Activated naive CD8-positive, alpha-beta T cell treated with anti-CD3 and anti-CD28 coated beads for 36 hours (primary cell): Measurements from ENCODE around the gene MCFD2. TPM values are rescaled to one million over a fixed set of nuclear protein-coding genes. Genes with fewer than 3 reads are reported as not detected.
A peak's percentile ranks its signal among the peaks of the same experiment; 100 is the strongest.

Experiments used
- DNase-seq: peaks from one replicate; pipeline ENCODE4 v3.0.0; 2021
- H3K27ac Mint-ChIP-seq: one replicate; pipeline ENCODE4 v1.8.0; 2022; ENCODE audit warnings: mild to moderate bottlenecking, moderate library complexity, mixed read lengths
- H3K27me3 Mint-ChIP-seq: one replicate; pipeline ENCODE4 v1.8.0; 2022; ENCODE audit warnings: mild to moderate bottlenecking, mixed read lengths
- H3K36me3 Mint-ChIP-seq: one replicate; pipeline ENCODE4 v1.8.0; 2021; ENCODE audit warnings: mild to moderate bottlenecking, mixed read lengths
- H3K4me1 Mint-ChIP-seq: one replicate; pipeline ENCODE4 v1.8.0; 2021; ENCODE audit warnings: mixed read lengths
- H3K4me3 Mint-ChIP-seq: one replicate; pipeline ENCODE4 v1.8.0; 2022; ENCODE audit warnings: mild to moderate bottlenecking, moderate library complexity, mixed read lengths
- H3K9me3 Mint-ChIP-seq: one replicate; pipeline ENCODE4 v1.8.0; 2022; ENCODE audit warnings: mixed read lengths
- total RNA-seq, 2 experiments: library from RNA; stranded (reverse); gene quantifications; one replicate each; pipeline ENCODE4 v1.2.3, GENCODE V29; 2021

MCFD2 gene
- total RNA-seq, 2 experiments from 2014 or later, result 41.2 to 42.3 TPM

- DNase-seq, result no peak
- H3K36me3 Mint-ChIP-seq, result peaks cover 1% of the 10 kb centered on the region
- H3K9me3 Mint-ChIP-seq, result no peaks in the 10 kb centered on the region
- H3K27ac Mint-ChIP-seq, result no peak overlapping the region
- H3K4me1 Mint-ChIP-seq, result peaks cover 4% of the 10 kb centered on the region
- no peak overlapping the region for H3K4me3 Mint-ChIP-seq
- no peaks in the 10 kb centered on the region for H3K27me3 Mint-ChIP-seq
These were observed 16.6 kb downstream of the MCFD2 start for GRCh38 chr2:46899053-46899452.

GRCh38 chr2:46898024-46898423 lies 17.6 kb downstream of the MCFD2 start:
- H3K27me3 Mint-ChIP-seq, result no peaks in the 10 kb centered on the region
- no peaks in the 10 kb centered on the region for H3K9me3 Mint-ChIP-seq
- H3K27ac Mint-ChIP-seq, result no peak overlapping the region

GRCh38 chr2:46893269-46893939 lies 22.2 kb downstream of the MCFD2 start:
- H3K4me1 Mint-ChIP-seq, result peaks cover 1% of the 10 kb centered on the region
- DNase-seq, result no peak
- H3K4me3 Mint-ChIP-seq, result no peak overlapping the region
- H3K36me3 Mint-ChIP-seq, result no peaks in the 10 kb centered on the region
- H3K9me3 Mint-ChIP-seq, result no peaks in the 10 kb centered on the region
- H3K27me3 Mint-ChIP-seq, result peaks cover 4% of the 10 kb centered on the region
- no peak overlapping the region for H3K27ac Mint-ChIP-seq

More at GRCh38 chr2:46898024-46898423, 17.6 kb downstream of the MCFD2 start:
- no peak overlapping the region for H3K4me3 Mint-ChIP-seq
- H3K36me3 Mint-ChIP-seq, result no peaks in the 10 kb centered on the region
- DNase-seq, result no peak
- H3K4me1 Mint-ChIP-seq, result peaks cover 4% of the 10 kb centered on the region

GRCh38 chr2:46891956-46892553 lies 23.6 kb downstream of the MCFD2 start:
- DNase-seq, result no peak
- Mint-ChIP-seq H3K27ac (no peak overlapping the region), H3K4me3 (no peak overlapping the region), H3K9me3 (no peaks in the 10 kb centered on the region), H3K4me1 (peaks cover 2% of the 10 kb centered on the region), H3K36me3 (no peaks in the 10 kb centered on the region), H3K27me3 (peaks cover 4% of the 10 kb centered on the region)

DNA sequence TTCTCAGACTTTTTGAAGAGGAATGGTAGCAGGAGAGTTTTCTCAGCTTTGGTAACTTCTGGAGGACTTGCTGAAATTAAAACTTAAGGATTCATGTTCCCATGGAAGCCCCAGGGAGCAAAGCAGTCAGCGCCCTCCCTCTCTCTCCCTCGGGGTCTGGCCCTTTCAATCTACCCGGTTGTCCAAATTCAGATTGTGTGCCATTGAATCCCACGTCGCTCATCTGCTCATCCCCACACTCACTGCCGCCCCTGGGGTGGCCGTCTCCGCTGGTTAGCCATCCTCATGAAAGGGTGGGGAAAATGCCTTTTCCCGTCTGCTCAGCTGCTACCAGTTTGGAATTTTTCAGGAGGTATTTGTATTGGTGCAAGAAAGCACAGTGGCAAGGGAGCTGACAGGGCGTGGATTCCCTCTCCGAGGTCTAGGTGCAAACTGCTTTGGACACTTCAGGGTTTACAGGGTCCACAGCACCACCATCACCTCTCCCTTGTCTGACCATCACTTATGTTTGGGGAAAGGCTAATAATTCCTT lies 27.1 kb downstream of the MCFD2 start:
- Mint-ChIP-seq H3K4me3 (no peak overlapping the region), H3K27me3 (peaks cover 4% of the 10 kb centered on the region), H3K36me3 (no peaks in the 10 kb centered on the region), H3K4me1 (peaks cover 13% of the 10 kb centered on the region), H3K27ac (no peak overlapping the region), H3K9me3 (no peaks in the 10 kb centered on the region)
- no peak for DNase-seq

DNA sequence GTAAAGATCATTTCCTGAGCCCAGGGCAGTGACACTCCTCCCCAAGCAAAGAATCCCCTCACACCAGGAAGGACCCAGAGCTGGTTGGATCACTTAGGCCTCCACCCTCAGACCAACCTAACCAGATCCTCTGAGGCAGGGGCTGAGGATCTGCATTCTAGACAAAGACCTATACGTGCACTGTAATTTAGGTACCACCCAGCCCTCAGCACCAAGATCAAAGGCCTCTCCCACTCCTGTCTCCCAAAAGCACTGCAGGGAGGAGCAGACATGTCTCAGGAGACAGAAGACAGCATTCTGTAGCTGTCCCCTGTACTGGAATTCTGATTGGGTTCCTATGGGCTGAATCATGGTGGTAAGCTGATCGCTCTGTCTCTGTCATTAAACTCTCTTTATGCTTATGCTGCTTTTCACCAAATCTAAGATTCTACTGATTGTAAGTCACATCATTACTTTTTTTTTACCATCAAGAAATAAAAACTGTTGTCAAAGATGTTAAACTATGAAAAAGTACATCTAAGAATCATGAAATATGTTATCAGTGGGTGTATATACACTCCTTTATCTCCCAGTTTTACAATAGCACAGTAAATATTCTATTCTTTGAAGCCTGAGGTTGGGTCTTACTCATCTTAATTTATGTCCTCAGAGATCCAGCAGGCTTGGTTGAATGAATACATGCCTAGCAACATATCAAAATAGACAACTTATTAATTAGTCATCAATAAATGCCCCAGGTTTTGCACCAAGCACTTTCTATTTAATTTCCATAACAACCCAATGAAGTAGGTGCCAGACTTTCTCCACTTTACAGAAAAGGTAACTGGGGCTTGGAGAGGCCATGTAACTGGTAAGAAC lies 28.3 kb downstream of the MCFD2 start:
- Mint-ChIP-seq H3K27ac (peak overlapping the region; percentile 61), H3K9me3 (no peaks in the 10 kb centered on the region), H3K27me3 (peaks cover 4% of the 10 kb centered on the region), H3K36me3 (no peaks in the 10 kb centered on the region), H3K4me3 (no peak overlapping the region), H3K4me1 (peaks cover 13% of the 10 kb centered on the region)
- no peak for DNase-seq

DNA sequence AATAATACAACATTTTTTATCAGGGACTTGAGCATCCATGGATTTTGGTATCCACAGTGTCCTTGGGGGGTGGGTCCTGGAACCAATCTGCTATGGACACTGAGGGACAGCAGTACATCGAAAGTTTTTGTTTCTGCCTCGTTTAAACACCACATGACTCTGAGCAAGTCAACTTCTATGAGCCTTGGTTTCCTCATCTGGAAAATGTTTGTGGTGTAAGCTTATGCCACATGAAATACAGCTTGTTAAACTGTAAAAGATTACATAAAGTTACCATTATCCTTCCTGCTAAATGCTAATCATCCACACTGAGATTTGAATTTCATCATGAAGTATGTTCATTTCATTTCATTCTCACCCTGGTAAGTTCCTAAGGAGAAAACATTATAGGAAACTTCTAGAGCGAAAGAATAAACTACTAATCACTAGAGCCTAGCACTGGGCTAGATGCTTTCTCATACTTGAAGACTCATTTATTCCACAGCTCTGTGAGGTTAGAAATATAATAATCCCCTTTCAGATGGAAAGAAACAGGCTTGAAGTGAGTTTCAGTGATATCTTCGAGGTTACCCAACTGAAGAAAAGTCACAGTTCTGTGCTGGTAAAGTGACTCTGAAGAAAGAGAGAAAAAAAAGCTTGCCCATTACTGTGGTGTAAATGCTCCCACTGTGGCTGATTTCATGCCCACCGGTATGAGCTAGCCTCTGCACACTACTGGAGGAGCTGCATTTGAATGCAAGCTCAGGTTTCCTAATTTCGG lies 29.2 kb downstream of the MCFD2 start:
- peak; percentile 10 for DNase-seq
- peak overlapping the region; percentile 73 for H3K27ac Mint-ChIP-seq
- H3K27me3 Mint-ChIP-seq, result peaks cover 4% of the 10 kb centered on the region
- no peaks in the 10 kb centered on the region for H3K36me3 Mint-ChIP-seq
- peaks cover 13% of the 10 kb centered on the region for H3K4me1 Mint-ChIP-seq
- H3K9me3 Mint-ChIP-seq, result no peaks in the 10 kb centered on the region
- H3K4me3 Mint-ChIP-seq, result no peak overlapping the region

DNA sequence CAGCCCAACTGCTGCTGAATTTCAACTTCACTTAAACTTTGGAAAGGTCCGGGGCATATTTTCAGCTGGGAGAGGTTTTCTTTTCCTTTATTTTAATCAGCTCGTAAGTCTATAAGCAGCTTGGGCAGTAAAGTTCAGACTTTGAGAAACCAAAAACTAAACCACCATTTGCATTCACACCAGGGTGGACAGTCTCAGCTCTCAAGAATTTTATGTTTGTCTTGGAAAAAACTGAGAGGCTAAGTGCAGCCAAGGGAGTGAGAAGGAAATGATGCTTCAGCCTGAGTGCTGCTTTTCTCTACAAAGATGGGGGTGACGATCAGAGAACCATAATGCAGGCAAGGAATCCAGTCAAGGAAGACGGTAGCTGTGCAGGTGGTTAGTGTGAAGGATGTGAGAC lies 30.2 kb downstream of the MCFD2 start:
- H3K4me1 Mint-ChIP-seq, result peaks cover 13% of the 10 kb centered on the region
- H3K4me3 Mint-ChIP-seq, result no peak overlapping the region
- no peak overlapping the region for H3K27ac Mint-ChIP-seq
- H3K36me3 Mint-ChIP-seq, result no peaks in the 10 kb centered on the region
- DNase-seq, result no peak
- H3K27me3 Mint-ChIP-seq, result peaks cover 4% of the 10 kb centered on the region
- no peaks in the 10 kb centered on the region for H3K9me3 Mint-ChIP-seq

- Mint-ChIP-seq H3K27me3 (no peaks in the 10 kb centered on the region), H3K36me3 (no peaks in the 10 kb centered on the region), H3K4me1 (no peaks in the 10 kb centered on the region), H3K4me3 (no peak overlapping the region), H3K9me3 (no peaks in the 10 kb centered on the region), H3K27ac (no peak overlapping the region)
- no peak for DNase-seq
These were observed 36.1 kb downstream of the MCFD2 start for GRCh38 chr2:46879511-46879910.

DNA sequence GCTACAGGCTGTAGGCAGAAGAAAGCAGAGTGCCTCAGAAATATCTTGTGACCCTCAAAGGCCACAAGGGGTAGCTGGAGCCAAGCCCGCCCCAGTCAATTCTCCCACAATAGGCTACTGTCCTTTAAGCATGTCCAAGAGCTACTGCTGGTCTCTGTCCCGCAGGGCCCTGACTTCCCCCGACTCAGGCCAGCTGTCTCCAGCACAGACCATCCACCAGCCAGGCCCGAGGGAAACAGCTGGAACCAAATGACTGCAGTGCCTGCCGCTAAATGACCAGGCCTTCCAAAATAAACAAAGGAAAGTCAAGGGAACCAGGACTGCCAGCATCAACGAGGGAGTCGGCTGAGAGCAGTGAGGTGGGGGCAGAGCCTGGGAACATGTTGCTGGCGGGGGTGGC lies 36.7 kb downstream of the MCFD2 start:
- DNase-seq, result no peak
- Mint-ChIP-seq H3K9me3 (no peaks in the 10 kb centered on the region), H3K4me1 (no peaks in the 10 kb centered on the region), H3K27ac (no peak overlapping the region), H3K27me3 (no peaks in the 10 kb centered on the region), H3K36me3 (no peaks in the 10 kb centered on the region), H3K4me3 (no peak overlapping the region)

DNA sequence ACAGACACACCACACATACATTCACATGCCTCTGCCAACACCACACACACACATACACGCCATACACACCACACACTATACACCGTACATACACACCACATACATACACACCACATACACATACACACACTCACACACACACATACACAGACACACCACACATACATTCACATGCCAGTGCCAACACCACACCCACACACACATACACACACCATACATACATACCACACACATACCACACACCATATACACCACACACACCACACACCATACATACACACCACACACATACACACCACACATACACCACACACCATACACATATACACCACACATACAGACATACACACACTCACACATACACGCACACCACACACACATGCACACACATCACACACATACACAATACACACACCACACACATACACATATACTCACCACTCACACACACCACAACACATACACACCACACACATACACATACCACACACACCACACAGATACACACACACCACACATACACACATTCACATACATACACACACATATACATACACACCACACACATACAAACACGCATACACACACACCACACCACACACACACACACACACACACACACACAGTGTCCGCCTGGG lies 37.2 kb downstream of the MCFD2 start:
- no peak for DNase-seq
- H3K9me3 Mint-ChIP-seq, result no peaks in the 10 kb centered on the region
- peaks cover 1% of the 10 kb centered on the region for H3K4me1 Mint-ChIP-seq
- H3K27ac Mint-ChIP-seq, result no peak overlapping the region
- H3K27me3 Mint-ChIP-seq, result no peaks in the 10 kb centered on the region
- no peak overlapping the region for H3K4me3 Mint-ChIP-seq
- no peaks in the 10 kb centered on the region for H3K36me3 Mint-ChIP-seq

DNA sequence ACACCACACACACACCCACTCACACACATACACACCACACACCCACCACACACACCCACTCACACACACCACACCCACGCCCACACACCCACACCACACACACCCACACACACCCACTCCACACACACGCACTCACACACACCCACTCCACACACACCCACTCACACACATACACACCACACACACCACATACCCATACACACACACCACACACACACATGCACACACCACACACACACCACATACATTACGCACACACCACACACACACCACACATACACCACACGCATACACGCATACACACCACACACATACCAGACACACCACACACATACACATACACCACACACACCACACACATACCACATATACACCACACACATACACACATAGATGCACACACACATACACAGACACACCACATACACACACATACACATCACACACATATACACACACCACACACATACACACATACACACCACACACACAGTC lies 37.9 kb downstream of the MCFD2 start:
- H3K36me3 Mint-ChIP-seq, result no peaks in the 10 kb centered on the region
- no peak overlapping the region for H3K27ac Mint-ChIP-seq
- no peak for DNase-seq
- no peaks in the 10 kb centered on the region for H3K27me3 Mint-ChIP-seq
- peaks cover 3% of the 10 kb centered on the region for H3K4me1 Mint-ChIP-seq
- no peak overlapping the region for H3K4me3 Mint-ChIP-seq
- H3K9me3 Mint-ChIP-seq, result no peaks in the 10 kb centered on the region

DNA sequence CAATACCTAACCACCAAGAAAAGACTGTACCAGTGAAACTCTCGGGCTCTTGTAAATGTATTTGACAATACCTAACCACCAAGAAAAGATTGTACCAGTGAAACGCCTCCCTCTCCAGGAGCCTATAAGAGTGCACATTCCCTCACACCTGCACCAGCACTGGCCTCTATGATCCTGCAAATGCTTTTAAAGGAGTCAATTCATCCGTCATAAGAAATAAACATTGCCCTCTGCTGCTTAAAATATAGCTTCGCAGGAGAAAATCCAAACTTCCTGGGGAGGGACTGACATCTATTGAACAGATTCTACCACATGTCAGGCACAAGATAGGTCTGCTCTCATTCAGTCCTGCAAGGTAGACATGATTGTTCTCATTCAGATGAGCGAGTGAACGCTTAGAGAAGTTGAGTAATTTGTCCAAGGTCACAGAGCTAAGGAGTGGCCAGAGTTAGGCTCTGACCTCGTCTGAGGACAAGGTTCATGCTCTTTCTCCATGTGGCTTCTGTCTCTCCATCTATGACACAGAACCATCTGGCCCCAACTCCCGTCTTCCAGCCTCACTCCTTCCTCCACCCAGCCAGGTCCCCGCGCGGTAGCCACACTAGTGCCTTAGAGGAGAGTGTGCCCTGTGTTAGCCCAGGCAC lies 38.7 kb downstream of the MCFD2 start:
- no peak overlapping the region for H3K27ac Mint-ChIP-seq
- no peaks in the 10 kb centered on the region for H3K9me3 Mint-ChIP-seq
- no peak overlapping the region for H3K4me3 Mint-ChIP-seq
- H3K36me3 Mint-ChIP-seq, result no peaks in the 10 kb centered on the region
- DNase-seq, result no peak
- H3K4me1 Mint-ChIP-seq, result peaks cover 3% of the 10 kb centered on the region
- H3K27me3 Mint-ChIP-seq, result no peaks in the 10 kb centered on the region
